Astrocyte of the cerebellum (primary cell): Measurements from ENCODE around the gene SCGB1D4.

Experiments
- DNase-seq: peaks from one replicate; pipeline ENCODE4 v3.0.0-alpha.2; 2011; ENCODE audit warnings: low read depth
- H3K4me3 ChIP-seq: 2 replicates; pipeline ENCODE4 v1.5.1; 2011; ENCODE audit warnings: mild to moderate bottlenecking, low read depth, low read length, moderate library complexity
- CTCF ChIP-seq: IDR thresholded peaks from 2 replicates; pipeline ENCODE4 v1.5.1; 2012; ENCODE audit warnings: low read length, low read depth, moderate library complexity, mild to moderate bottlenecking; ENCODE audit errors: missing control alignments
- in situ Hi-C: cut with HindIII; loops from 2 replicates; pipeline ENCODE4 v1.10.0; 2017; ENCODE audit warnings: low sequenced_read_pairs

SCGB1D4 gene

DNA sequence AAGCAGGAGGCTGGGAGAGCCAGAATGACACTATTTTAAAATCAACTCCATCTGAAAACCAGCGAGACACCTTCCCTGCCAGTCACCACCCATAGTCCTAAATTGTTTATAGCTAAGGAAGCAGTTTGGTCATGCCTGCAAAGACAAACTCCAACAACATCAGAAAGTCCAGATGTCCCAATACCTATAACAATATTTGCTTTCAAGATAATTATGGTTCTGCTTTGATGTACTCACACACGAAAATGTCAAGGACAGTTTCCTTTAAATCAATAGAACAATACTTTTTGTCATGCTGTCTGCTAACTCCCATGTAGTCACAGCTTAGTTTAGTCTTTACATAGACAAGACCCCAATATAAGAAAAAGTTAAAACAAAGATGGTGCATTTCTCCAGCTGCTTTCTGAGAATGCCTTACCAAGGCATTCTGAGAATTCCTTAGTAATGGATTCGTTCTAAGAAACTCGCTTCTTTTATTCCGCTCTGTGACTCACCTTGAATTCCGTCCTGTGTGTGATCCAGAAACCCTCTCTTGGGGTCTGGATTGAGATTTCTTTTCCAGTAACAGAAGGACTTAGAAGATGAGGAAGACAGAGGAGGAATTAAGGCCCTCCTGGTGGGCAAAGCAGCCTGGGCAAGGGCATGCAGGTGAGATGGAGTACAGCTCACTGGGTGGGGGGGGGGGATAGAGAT, 38.5 kb downstream of the SCGB1D4 start:
- in situ Hi-C loops, result no loop called here
- TF ChIP-seq CTCF, result no peak
- no peak overlapping the region for H3K4me3 ChIP-seq
- DNase-seq, result no peak

DNA sequence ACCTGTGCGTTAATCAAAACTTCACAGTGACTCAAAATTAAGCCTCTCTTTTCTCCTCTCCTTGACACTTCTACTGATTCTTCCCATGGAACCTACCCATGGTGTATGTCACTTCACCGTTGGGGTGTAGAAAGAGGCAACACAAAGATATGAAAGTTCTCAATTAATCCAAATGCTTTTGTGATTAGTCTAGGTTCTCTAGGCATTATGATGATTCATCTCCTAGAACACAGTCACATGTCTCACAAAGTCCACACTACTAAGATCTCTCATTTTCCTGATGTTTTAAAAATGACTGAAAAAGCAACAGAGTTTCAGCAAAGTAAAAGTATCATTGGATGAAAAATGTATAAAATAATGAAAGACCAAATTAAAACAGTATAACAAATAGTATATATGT, 42.6 kb downstream of the SCGB1D4 start:
- no peak for DNase-seq
- in situ Hi-C loops, result no loop called here
- TF ChIP-seq CTCF, result no peak
- no peak overlapping the region for H3K4me3 ChIP-seq

GRCh38 chr11:62253999-62254542, 44.8 kb downstream of the SCGB1D4 start:
- no peak for DNase-seq
- in situ Hi-C loops, result no loop called here
- no peak overlapping the region for H3K4me3 ChIP-seq
- no peak for TF ChIP-seq CTCF

- in situ Hi-C loops, result no loop called here
- DNase-seq, result no peak
- H3K4me3 ChIP-seq, result no peak overlapping the region
- no peak for TF ChIP-seq CTCF
Observed at GRCh38 chr11:62251698-62252097, 47.2 kb downstream of the SCGB1D4 start.
